HG03159 (cell line): ENCODE data around the gene BRI3.
A peak's percentile ranks its signal among the peaks of the same experiment; 100 is the strongest.
"Not testable (repeated sequence)": the region's sequence is repeated elsewhere in the genome, so short reads cannot be mapped to it uniquely, and the experiment has no call there.

ENCODE experiments used
- ATAC-seq: cut with Tn5 transposase; IDR thresholded peaks from one replicate; pipeline ENCODE4 v1.9.1; 2021; ENCODE audit warnings: mild to moderate bottlenecking, moderate library complexity; ENCODE audit not compliant: unreplicated experiment

BRI3 gene

GRCh38 chr7:98303906-98304305, 22.4 kb downstream of the BRI3 start:
- ATAC-seq = no peak

GRCh38 chr7:98305951-98306535, 24.6 kb downstream of the BRI3 start:
- no peak for ATAC-seq

GRCh38 chr7:98307971-98308466, 26.5 kb downstream of the BRI3 start:
- ATAC-seq = no peak

GRCh38 chr7:98309566-98309965, 28.1 kb downstream of the BRI3 start:
- no peak for ATAC-seq

- no peak for ATAC-seq
Observed at GRCh38 chr7:98312201-98312600, 30.7 kb downstream of the BRI3 start.

- ATAC-seq = peak; percentile 48
Observed at GRCh38 chr7:98314469-98314868, 33.0 kb downstream of the BRI3 start.

- ATAC-seq = peak; percentile 84
Observed at GRCh38 chr7:98315318-98315993, 34.0 kb downstream of the BRI3 start.

- not testable (repeated sequence) for ATAC-seq
Observed at GRCh38 chr7:98315994-98316527, 34.6 kb downstream of the BRI3 start.

- ATAC-seq = no peak
Observed at GRCh38 chr7:98317366-98318040, 36.0 kb downstream of the BRI3 start.

GRCh38 chr7:98319176-98319575, 37.7 kb downstream of the BRI3 start:
- ATAC-seq = no peak

- ATAC-seq = no peak
Observed at GRCh38 chr7:98321301-98321700, 39.8 kb downstream of the BRI3 start.

- ATAC-seq = no peak
Observed at GRCh38 chr7:98322331-98323270, 41.1 kb downstream of the BRI3 start.

- no peak for ATAC-seq
Observed at GRCh38 chr7:98323597-98324322, 42.3 kb downstream of the BRI3 start.

- ATAC-seq = no peak
Observed at GRCh38 chr7:98324782-98325181, 43.3 kb downstream of the BRI3 start.

GRCh38 chr7:98329100-98329790, 47.8 kb downstream of the BRI3 start:
- ATAC-seq = no peak

GRCh38 chr7:98329791-98330373, 48.4 kb downstream of the BRI3 start:
- no peak for ATAC-seq

- ATAC-seq = no peak
Observed at GRCh38 chr7:98330926-98331529, 49.5 kb downstream of the BRI3 start.

GRCh38 chr7:98334081-98334480, 52.6 kb downstream of the BRI3 start:
- ATAC-seq = no peak
